A549 (cell line): Measurements from ENCODE around the gene TM9SF4.
"Not testable (repeated sequence)": the region's sequence is repeated elsewhere in the genome, so short reads cannot be mapped to it uniquely, and the experiment has no call there.

Experiments
- CEBPB ChIP-seq, 2 experiments: fragments of >200 bp in 1 of 2; sonication (Bioruptor Twin) in 1 of 2; formaldehyde crosslinking in 1 of 2; IDR thresholded peaks; 2 replicates each; pipeline ENCODE4 v1.6.1; 2012 to 2016
- CTCF ChIP-seq: fragments of >200 bp; sonication (Bioruptor Twin); formaldehyde crosslinking; IDR thresholded peaks from 3 replicates; pipeline ENCODE4 v1.5.1; 2016
- E2F6 ChIP-seq: IDR thresholded peaks from 2 replicates; pipeline ENCODE4 v1.6.1; 2012; ENCODE audit warnings: low read depth, borderline replicate concordance
- JUN ChIP-seq, 2 experiments: fragments of >200 bp; sonication (Bioruptor Twin); formaldehyde crosslinking; IDR thresholded peaks; 2 replicates in 1 of 2; 3 replicates in 1 of 2; pipeline ENCODE4 v1.6.1; 2016 to 2017
- KDM1A ChIP-seq: fragments of 200-600 bp; sonication (generic); IDR thresholded peaks from 2 replicates; pipeline ENCODE4 v1.6.1; 2016; ENCODE audit warnings: low read depth, mild to moderate bottlenecking
- RNF2 ChIP-seq: fragments of 200-600 bp; sonication (generic); IDR thresholded peaks from 2 replicates; pipeline ENCODE4 v1.6.1; 2016; ENCODE audit warnings: low read depth, mild to moderate bottlenecking, antibody characterized with exemption, moderate library complexity, borderline replicate concordance
- SREBF2 ChIP-seq: fragments of 450-650 bp; IDR thresholded peaks from 2 replicates; pipeline ENCODE4 v1.6.1; 2014; ENCODE audit warnings: mild to moderate bottlenecking, moderate library complexity

- TF ChIP-seq CTCF; CEBPB (IDR thresholded peaks at IDR 0.05); JUN (IDR thresholded peaks at IDR 0.05); E2F6; RNF2; KDM1A; SREBF2: not testable (repeated sequence)
These were observed 87.1 kb downstream of the TM9SF4 start for GRCh38 chr20:32196613-32197012.
